AG04449 (cell line): ENCODE results near the gene GALNT18.

Source experiments
- CTCF ChIA-PET: fragments of 350-600 bp; formaldehyde crosslinking; extraction: SDS; loops from one replicate; lab custom pipeline; 2021; ENCODE audit warnings: antibody characterized with exemption; lab: Yijun Ruan, JAX
- POLR2A ChIA-PET: fragments of 400-600, 350-600 bp; formaldehyde crosslinking; extraction: SDS; loops from one replicate; lab custom pipeline; 2020; ENCODE audit warnings: antibody characterized with exemption, inconsistent platforms; lab: Yijun Ruan, JAX
- DNase-seq: peaks from one replicate; pipeline ENCODE4 v3.0.0-alpha.2; 2010; ENCODE audit warnings: low read depth, low spot score
- H3K4me3 ChIP-seq: 2 replicates; pipeline ENCODE4 v1.5.1; 2011; ENCODE audit warnings: low read depth, mild to moderate bottlenecking, control low read depth, low read length
- TF ChIP-seq, protein P1 (sequence below): IDR thresholded peaks from one replicate; pipeline ENCODE4 v1.5.1; 2011; ENCODE audit warnings: mild to moderate bottlenecking, moderate library complexity, low read length, control low read depth, inconsistent platforms; ENCODE audit not compliant: insufficient read depth; ENCODE audit errors: missing control alignments

Gene GALNT18

DNA sequence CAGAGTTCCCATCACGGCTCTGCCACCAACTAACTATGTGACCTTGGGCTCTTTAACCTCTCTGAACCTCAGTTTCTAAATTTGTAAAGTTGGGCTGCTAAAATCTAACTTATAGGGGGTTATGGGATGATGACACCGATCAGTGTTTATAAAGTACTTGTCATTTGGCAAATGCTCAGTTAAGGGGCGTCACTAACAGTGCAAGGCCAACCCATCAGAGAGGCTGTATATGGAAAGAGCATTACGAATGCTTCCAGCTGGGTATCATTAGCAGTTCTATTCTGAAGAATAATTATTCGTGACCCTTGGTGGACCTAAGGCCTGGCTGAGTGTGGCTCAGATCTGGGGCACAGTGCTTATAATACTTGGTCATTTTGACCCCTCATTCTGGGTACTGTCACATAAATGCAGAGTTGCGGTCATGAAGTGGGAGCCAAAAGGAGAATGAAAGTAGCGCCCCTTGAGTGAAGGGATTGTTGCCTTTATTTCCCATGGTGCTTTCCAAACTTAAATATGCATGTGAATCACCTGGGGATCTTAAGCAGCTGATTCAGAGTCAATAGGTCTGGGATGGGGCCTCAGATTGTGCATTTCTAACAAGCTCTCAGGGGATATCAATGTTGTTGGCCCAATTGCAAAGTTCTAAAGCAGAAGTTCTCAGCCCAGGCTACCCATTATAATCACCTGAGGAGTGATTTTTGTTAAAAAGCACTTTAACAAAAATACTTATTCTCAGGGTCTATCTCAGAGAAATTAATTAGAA is 384.6 kb downstream of the GALNT18 start:
- POLR2A ChIA-PET, result no interaction called here
- TF ChIP-seq, protein P1, sequence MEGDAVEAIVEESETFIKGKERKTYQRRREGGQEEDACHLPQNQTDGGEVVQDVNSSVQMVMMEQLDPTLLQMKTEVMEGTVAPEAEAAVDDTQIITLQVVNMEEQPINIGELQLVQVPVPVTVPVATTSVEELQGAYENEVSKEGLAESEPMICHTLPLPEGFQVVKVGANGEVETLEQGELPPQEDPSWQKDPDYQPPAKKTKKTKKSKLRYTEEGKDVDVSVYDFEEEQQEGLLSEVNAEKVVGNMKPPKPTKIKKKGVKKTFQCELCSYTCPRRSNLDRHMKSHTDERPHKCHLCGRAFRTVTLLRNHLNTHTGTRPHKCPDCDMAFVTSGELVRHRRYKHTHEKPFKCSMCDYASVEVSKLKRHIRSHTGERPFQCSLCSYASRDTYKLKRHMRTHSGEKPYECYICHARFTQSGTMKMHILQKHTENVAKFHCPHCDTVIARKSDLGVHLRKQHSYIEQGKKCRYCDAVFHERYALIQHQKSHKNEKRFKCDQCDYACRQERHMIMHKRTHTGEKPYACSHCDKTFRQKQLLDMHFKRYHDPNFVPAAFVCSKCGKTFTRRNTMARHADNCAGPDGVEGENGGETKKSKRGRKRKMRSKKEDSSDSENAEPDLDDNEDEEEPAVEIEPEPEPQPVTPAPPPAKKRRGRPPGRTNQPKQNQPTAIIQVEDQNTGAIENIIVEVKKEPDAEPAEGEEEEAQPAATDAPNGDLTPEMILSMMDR, result no peak
- CTCF ChIA-PET, result no interaction called here
- no peak overlapping the region for H3K4me3 ChIP-seq
- DNase-seq, result no peak

DNA sequence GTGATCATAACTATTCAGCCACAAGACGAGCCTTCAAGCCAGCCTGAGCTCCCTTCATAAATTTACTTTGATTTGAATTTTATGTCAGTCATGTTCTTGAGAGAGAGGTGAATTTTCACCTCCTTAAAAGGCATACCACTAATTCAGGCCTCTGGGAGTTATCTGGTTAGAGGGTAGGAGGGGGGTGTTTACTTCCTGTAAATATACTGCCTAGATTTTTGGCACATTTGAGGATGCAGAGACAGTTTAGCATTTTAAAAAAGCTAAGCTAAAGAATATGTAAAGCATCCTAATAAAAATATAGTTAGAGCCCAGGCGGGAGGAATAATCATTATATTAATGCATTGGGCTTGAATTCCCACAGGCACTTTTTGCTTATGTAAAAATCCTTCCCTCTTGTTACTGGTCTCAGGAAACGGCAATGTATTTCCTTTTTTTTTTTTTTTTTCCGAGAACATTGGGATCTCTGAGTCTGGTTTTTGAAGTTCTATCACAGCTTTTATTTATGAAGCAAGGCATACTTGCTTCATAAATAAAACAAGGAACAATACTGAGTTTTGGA is 385.2 kb downstream of the GALNT18 start:
- CTCF ChIA-PET, result no interaction called here
- no peak for DNase-seq
- no peak overlapping the region for H3K4me3 ChIP-seq
- TF ChIP-seq, protein P1, result no peak
- POLR2A ChIA-PET, result no interaction called here

DNA sequence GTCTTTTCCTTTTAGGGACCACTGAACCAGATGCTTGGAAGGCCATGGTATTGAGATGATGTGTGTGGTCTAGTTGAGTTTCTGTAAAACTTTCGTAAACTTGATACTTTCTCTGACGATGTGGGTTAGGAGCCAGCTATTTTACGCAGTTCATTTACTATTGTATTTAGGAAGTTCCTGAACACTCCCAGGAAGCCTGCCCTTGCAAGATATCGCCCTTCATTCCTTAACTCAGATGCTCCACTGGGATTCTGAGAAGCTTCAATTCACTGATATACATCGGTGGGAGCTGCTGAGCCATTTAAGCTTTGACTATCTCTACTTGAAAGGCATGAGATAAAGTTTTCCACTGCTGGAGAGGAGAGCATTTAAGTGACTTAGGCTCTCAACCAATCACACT is 390.0 kb downstream of the GALNT18 start:
- POLR2A ChIA-PET, result no interaction called here
- CTCF ChIA-PET, result no interaction called here
- TF ChIP-seq, protein P1, result no peak
- H3K4me3 ChIP-seq, result no peak overlapping the region
- no peak for DNase-seq

DNA sequence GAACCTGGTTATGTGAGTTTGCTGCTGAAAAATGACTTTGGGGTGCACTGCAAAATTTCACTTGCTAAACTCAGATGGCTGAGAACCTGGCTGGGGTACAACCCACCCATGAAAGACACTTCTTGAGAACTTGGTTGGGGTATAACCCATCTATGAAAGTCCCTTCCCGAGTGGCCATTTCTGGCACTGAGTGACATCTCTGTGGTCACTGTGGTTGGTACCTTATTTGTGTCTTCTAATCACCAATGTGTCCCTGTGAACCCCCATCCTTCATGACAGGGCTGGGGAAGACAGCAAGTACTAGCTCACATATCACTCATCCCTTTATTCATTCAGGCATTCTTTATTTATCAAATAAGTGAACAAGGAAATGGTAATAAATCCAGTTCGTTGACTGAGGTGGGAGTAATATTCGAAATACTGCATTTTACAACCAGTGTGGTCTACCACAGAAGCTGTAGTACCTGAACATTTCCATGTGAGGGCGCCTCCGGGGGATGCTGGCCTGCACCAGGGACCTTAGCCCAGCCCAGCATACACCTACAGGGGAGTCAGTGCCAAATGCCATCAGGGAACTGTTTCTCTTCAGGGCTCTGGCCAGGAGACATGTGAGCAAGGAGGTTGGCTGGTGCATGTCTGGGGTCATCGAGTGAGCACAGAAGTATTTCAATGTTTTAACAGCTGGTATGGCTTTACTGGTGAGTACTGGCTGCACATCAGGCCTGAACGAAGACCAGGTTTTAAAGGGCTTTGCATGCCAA is 390.8 kb downstream of the GALNT18 start:
- no peak overlapping the region for H3K4me3 ChIP-seq
- TF ChIP-seq, protein P1, result peak; percentile 0
- POLR2A ChIA-PET, result no interaction called here
- DNase-seq, result no peak
- CTCF ChIA-PET, result no interaction called here

DNA sequence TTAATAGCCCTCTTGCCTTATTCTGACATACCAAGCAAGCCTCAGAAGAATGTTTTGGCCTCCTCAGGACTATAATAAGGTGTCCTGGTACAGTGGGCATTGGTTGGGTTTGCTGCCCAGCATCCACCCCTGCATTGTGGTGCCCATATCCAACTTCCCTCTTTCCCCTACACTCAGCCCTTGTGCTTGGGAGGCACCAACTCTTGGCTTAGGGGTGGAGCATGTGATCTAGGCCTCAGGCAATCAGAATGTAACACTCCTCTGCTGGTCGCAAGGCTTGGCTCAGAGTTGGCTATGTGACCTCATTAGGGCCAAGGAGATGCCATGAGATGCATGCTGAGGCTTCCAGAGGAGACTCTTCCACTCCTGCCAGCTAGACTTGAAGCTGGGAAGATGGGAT is 391.7 kb downstream of the GALNT18 start:
- DNase-seq, result no peak

More for the DNA sequence above, 391.7 kb downstream of the GALNT18 start:
- ChIA-PET CTCF (no interaction called here), POLR2A (no interaction called here)
- no peak overlapping the region for H3K4me3 ChIP-seq
- TF ChIP-seq, protein P1, result no peak
